Fibroblast of peridontal ligament (primary cell): ENCODE measurements around the gene PTPN22.
A peak's percentile ranks its signal among the peaks of the same experiment; 100 is the strongest.

Experiments
- DNase-seq: peaks from one replicate; pipeline ENCODE4 v3.0.0-alpha.2; 2010; ENCODE audit errors: extremely low read depth

The PTPN22 gene

GRCh38 chr1:113802367-113803007 lies 69.0 kb downstream of the PTPN22 start:
- no peak for DNase-seq

GRCh38 chr1:113800487-113800886 lies 71.0 kb downstream of the PTPN22 start:
- DNase-seq = no peak

- DNase-seq = no peak
These were observed 74.0 kb downstream of the PTPN22 start for GRCh38 chr1:113797472-113797871.

GRCh38 chr1:113793878-113794834 lies 77.4 kb downstream of the PTPN22 start:
- DNase-seq = no peak

DNA sequence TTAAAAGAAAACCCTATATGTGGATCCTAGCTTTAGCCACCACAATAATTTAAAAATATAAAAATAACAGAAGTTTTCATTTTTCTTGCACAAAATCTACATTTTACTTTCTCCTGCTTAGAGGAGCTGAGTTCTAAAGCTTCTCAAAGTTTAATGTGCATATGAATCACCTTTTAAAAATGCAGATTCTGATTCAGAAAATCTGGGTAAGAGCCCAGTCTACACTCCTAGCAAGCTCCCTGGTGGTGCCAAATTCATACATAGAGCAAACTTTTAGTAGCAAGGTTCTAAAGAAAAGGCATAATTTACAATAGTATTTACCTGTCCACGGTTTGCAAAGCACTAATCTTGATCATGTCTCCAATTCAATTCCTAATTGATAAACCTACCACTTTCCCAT lies 78.5 kb downstream of the PTPN22 start:
- peak; percentile 59 for DNase-seq

DNA sequence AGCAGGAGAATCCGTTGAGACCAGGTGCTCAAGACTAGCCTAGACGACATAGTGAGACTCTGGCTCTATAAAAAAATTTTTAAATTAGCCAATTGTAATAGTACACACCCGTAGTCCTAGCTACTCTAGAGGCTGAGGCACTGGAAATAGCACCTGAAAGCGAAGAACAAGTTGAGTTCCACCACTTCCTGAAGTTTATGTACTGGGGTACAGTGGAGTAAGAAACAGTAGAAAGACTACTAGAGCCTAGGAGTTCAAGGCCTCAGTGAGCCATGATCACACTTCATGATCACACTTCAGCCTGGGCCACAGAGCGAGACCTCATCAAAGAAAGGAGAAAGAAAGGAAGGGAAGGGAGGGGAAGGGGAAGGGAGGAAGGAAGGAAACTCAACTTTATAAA lies 79.0 kb downstream of the PTPN22 start:
- DNase-seq = no peak

DNA sequence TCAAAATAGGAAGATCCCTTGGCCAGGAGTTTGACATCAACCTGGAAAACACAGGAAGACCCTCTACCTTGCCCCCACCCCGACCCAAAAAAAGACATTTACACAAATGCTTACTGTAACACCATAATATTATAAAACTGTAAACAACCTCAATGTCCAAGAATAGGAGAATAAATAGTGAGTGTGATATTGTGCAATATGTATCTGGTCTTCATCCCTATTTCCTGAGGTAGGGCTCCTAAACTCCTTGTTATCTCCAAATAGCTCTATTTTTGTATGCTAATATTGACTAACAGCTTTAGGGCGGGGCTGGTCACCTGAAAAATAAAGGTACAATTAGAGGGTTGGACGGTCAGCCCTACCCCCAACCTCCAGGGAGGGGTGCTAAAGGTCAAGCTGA lies 82.7 kb downstream of the PTPN22 start:
- no peak for DNase-seq

- no peak for DNase-seq
These were observed 83.8 kb downstream of the PTPN22 start for GRCh38 chr1:113787663-113788062.

DNA sequence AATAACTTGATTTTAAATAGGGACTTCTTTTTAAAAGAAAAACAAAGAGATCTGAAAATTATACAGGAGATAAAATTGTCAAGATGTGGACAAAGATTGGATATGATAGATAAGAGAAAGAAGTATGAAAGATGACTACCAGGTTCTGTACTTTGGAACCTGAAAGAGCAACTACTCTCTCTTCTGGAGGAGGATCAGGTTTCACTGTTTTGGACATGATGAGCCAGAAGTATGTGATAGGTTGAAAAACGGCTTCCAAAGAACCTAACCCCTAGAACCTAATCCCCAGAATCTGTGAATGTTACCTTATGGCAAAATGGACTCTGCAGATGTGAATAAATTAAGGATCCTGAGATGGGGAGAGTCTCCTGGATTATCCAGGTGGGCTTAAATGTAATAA lies 85.4 kb downstream of the PTPN22 start:
- DNase-seq = peak; percentile 27

- DNase-seq = no peak
These were observed 87.3 kb downstream of the PTPN22 start for GRCh38 chr1:113784104-113784779.

GRCh38 chr1:113783254-113784103 lies 88.0 kb downstream of the PTPN22 start:
- peak; percentile 69 for DNase-seq

- peak; percentile 74 for DNase-seq
These were observed 89.1 kb downstream of the PTPN22 start for GRCh38 chr1:113782406-113782805.

DNA sequence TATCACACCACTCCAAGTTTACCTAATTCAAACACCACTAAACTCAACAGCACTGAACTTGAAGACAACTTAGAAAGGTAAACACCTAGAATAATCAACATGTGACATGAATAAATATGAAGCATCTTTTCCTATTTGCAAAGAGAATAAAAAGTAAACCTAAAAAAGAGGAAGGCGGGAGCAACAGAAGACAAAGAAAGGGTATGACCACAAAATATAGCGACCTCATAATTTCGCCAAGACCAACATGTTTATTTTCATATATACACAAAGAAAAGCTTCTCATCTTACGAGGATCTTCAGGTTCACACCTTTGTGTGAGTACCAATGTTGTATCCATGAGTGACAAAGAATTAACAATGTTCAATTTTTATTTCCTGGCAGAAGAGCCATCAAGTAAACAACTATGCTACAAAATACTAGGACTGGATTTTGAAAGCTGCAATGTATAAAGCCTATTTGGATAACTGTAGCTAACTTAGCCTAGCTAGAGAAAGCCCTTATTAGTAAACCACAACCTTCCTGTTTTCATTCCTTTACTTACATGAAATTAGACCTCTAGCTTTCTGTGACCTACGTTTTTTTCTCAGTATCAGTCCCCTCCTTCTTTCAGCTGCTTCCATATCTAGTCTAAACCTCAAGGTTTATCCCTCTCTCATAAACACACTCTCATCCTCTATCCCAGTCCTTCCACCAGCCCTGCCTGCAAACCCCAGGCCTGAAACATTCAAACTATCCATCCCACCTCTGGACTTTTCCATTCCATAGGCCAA lies 91.0 kb downstream of the PTPN22 start:
- peak; percentile 28 for DNase-seq

DNA sequence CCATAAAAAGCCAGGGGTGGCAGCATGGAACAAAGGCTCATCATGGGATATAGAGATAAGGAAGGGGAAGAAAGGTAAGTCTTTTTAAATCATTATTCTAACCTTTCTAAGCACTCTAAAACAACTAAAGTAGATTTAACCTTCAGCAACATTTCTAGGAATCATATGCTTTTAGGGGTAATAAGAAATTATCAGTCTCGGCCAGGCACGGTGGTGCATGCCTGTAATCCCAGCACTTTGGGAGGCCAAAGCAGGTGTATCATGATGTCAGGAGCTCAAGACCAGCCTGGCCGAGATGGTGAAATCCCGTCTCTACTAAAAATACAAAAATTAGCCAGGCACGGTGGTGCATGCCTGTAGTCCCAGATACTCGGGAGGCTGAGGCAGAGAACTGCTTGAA lies 92.0 kb downstream of the PTPN22 start:
- no peak for DNase-seq

DNA sequence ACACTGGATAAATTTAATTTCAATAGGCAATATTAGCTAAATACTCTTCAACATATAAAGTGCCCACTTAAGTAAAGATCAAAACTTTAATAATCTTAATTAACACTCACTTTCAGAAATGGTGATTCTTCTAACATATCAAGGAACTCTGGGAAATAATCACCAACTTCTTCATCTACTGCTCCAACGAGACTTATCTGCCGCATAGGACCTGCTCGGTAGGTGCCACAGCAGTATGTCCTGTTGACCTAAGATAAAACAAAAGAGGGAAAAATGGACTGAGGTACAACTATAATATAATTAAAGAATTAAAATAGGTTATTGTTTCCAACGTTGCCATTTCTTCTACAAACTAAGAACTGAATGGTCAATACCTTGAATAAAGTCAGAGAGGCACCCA lies 94.0 kb downstream of the PTPN22 start:
- DNase-seq = no peak

- no peak for DNase-seq
These were observed 101.5 kb downstream of the PTPN22 start for GRCh38 chr1:113770031-113770430.

DNA sequence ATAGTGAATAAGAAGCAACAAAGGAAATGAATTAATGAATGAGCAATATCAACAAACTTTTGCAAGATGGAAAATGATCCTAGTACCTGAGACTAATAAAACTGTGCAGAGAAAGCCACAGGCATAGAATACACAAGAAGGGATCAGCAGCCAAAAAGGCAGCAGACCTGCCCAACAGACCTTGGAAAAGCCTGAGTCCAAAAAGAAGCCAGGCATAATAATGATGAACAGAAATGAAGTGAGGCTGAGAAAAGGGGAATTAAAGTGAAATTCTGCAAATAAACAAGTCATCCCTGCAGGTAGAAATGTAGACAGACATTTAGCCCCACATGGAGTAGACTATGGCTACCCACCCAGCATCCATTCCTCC lies 101.9 kb downstream of the PTPN22 start:
- DNase-seq = no peak

- no peak for DNase-seq
These were observed 102.5 kb downstream of the PTPN22 start for GRCh38 chr1:113768916-113769600.

GRCh38 chr1:113765306-113766230 lies 105.9 kb downstream of the PTPN22 start:
- peak; percentile 72 for DNase-seq
